ENCODE results near the gene PRUNE2.

DNA sequence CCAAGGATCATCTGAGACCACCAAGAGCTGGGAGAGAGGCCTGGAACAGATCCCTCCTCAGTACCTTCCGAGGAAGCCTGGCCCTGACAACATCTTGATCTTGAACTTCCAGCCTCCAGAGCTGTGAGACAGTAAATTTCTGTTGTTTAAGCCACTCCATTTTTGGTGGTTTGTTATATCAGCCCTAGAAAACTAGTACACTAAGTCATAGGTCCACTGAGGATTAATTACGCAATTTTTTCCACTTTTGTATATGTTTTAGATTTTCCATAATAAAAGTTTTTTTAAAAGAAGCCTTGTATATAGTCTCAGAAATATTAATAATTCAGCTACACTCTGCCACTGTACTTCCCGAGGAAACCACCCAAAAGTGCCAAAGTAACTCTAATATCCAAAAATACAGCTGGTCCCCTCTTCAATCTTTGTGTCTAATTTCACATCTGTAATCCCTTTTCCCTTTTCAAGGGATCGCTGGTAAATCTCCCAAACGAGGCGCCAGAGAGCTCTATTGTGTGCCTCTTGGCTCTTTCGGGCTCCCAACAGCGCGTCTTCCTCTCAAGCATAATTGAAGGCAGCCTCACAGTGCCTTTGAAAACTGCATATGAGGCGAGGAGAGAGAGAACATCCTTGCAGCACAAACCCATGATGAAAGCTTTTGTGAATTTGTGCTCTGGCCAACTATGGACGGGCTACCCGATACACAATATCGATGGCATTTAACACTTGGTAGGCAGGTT lies 32.7 kb downstream of the PRUNE2 start:
- no peak for TF ChIP-seq EZH2 (IDR thresholded peaks at IDR 0.05; ENCODE audit: low read depth, low read length, severe bottlenecking)
- TF ChIP-seq TBP (IDR thresholded peaks at IDR 0.05; ENCODE audit: low read depth, low read length) = no peak
- TF ChIP-seq, protein P1, sequence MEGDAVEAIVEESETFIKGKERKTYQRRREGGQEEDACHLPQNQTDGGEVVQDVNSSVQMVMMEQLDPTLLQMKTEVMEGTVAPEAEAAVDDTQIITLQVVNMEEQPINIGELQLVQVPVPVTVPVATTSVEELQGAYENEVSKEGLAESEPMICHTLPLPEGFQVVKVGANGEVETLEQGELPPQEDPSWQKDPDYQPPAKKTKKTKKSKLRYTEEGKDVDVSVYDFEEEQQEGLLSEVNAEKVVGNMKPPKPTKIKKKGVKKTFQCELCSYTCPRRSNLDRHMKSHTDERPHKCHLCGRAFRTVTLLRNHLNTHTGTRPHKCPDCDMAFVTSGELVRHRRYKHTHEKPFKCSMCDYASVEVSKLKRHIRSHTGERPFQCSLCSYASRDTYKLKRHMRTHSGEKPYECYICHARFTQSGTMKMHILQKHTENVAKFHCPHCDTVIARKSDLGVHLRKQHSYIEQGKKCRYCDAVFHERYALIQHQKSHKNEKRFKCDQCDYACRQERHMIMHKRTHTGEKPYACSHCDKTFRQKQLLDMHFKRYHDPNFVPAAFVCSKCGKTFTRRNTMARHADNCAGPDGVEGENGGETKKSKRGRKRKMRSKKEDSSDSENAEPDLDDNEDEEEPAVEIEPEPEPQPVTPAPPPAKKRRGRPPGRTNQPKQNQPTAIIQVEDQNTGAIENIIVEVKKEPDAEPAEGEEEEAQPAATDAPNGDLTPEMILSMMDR (IDR thresholded peaks at IDR 0.05; ENCODE audit: control extremely low read depth in 1 of 3, insufficient read depth in 1 of 3, low read depth in 1 of 3, low read length in 3 of 3) = peak in 2 of 3 experiments; percentile 14 to 25; a peak in 2 of 4 replicates
- no peak for TF ChIP-seq BRCA1 (IDR thresholded peaks at IDR 0.05; ENCODE audit: low read depth, low read length)
- TF ChIP-seq POLR2A (IDR thresholded peaks at IDR 0.05; ENCODE audit: control extremely low read depth in 1 of 2, low read depth in 2 of 2, low read length in 2 of 2) = no peak
- no peak for TF ChIP-seq RXRA (IDR thresholded peaks at IDR 0.05; ENCODE audit: insufficient read depth, low read depth, low read length)
- no peak for TF ChIP-seq JUND (IDR thresholded peaks at IDR 0.05; ENCODE audit: low read length)
- TF ChIP-seq RAD21 (IDR thresholded peaks at IDR 0.05 in 1 of 2, conservative IDR thresholded peaks at IDR 0.05 in 1 of 2; ENCODE audit: low read depth in 2 of 2, low read length in 2 of 2) = peak; percentile 20 to 38; a peak in 2 of 4 replicates
- no peak for TF ChIP-seq POLR2AphosphoS5 (IDR thresholded peaks at IDR 0.05; ENCODE audit: low read depth, low read length)
- no peak for TF ChIP-seq SUZ12 (IDR thresholded peaks at IDR 0.05; ENCODE audit: low read length)
- TF ChIP-seq YY1 (IDR thresholded peaks at IDR 0.05; ENCODE audit: low read depth, low read length) = no peak

All from H1 (cell line).